ENCODE results near the gene SIK3.

- TF ChIP-seq CTCF (IDR thresholded peaks at IDR 0.05) (no peak), POLR2A (IDR thresholded peaks at IDR 0.05) (no peak)
These were observed 45.8 kb downstream of the SIK3 start for GRCh38 chr11:117052196-117053149.

Data from adrenal gland (tissue), 5 donors.